Measurements from ENCODE around the gene MPV17L2. TPM values are rescaled to one million over a fixed set of nuclear protein-coding genes. Genes with fewer than 3 reads are reported as not detected.

MPV17L2 gene
- total RNA-seq: 11.1 and 23.0 TPM in 2 replicates

GRCh38 chr19:18192673-18193387, at the start of gene MPV17L2:
TSS of gene MPV17L2 (plus strand) at chr19:18193218. CDS start at chr19:18193282, 64 bp downstream.

GRCh38 chr19:18152817-18153555, 40.0 kb upstream of the MPV17L2 start, which contains the start of gene PIK3R2:
TSS of gene PIK3R2 (plus strand) at chr19:18153163. CDS start at chr19:18155880, 2,717 bp downstream.

GRCh38 chr19:18173572-18174288, 19.3 kb upstream of the MPV17L2 start, which contains the start of gene IFI30:
TSS of gene IFI30 (plus strand) at chr19:18173813. CDS start at chr19:18173842, 29 bp downstream.

GRCh38 chr19:18203863-18204393, 10.9 kb downstream of the MPV17L2 start, which contains the start of gene RAB3A:
TSS of gene RAB3A (minus strand) at chr19:18204042. CDS start at chr19:18202740, 1,302 bp downstream.

GRCh38 chr19:18225702-18226468, 32.9 kb downstream of the MPV17L2 start, which contains the start of gene PDE4C:
TSS of gene PDE4C (minus strand) at chr19:18226438. CDS start at chr19:18226415, 23 bp downstream.

Other genes with a start within 250 kb of the MPV17L2 start
- gene KCNN1, start 226.1 kb upstream of the MPV17L2 start, total RNA-seq: not detected in 2 replicates
- gene ARRDC2, start 185.0 kb upstream of the MPV17L2 start, total RNA-seq: 6.6 and 12.8 TPM in 2 replicates
- gene IL12RB1, start 106.3 kb upstream of the MPV17L2 start, total RNA-seq: under 0.01 TPM in 1 of 2 replicates, not detected in the other
- 1.1 and 1.2 TPM in 2 replicates for gene MAST3, start 95.4 kb upstream of the MPV17L2 start, total RNA-seq
- 13.3 and 23.4 TPM in 2 replicates for gene PIK3R2, start 40.1 kb upstream of the MPV17L2 start, total RNA-seq
- 24.5 and 39.5 TPM in 2 replicates for gene IFI30, start 19.4 kb upstream of the MPV17L2 start, total RNA-seq
- 0.43 TPM in 1 of 2 replicates, not detected in the other for gene RAB3A, start 10.8 kb downstream of the MPV17L2 start, total RNA-seq
- 0.43 TPM in 1 of 2 replicates, not detected in the other for gene PDE4C, start 33.2 kb downstream of the MPV17L2 start, total RNA-seq
- under 0.01 TPM in 1 of 2 replicates, not detected in the other for gene IQCN, start 81.2 kb downstream of the MPV17L2 start, total RNA-seq
- 179 and 199 TPM in 2 replicates for gene JUND, start 88.4 kb downstream of the MPV17L2 start, total RNA-seq
- 178 and 217 TPM in 2 replicates for gene LSM4, start 129.9 kb downstream of the MPV17L2 start, total RNA-seq
- 6.4 and 15.9 TPM in 2 replicates for gene PGPEP1, start 147.4 kb downstream of the MPV17L2 start, total RNA-seq
- gene GDF15, start 192.9 kb downstream of the MPV17L2 start, total RNA-seq: 79.5 and 141 TPM in 2 replicates
- gene LRRC25, start 204.4 kb downstream of the MPV17L2 start, total RNA-seq: not detected in 2 replicates
- 37.6 and 44.5 TPM in 2 replicates for gene SSBP4, start 226.2 kb downstream of the MPV17L2 start, total RNA-seq
- 33.9 and 41.7 TPM in 2 replicates for gene ISYNA1, start 244.9 kb downstream of the MPV17L2 start, total RNA-seq

All from tracheal epithelial cell (primary cell).